ENCODE results near the gene INSM2.

- TF ChIP-seq CTCF (IDR thresholded peaks at IDR 0.05) (no peak), POLR2A (IDR thresholded peaks at IDR 0.05) (no peak)
These were observed 32.0 kb downstream of the INSM2 start for GRCh38 chr14:35565871-35566464.

Measured in tibial nerve (tissue), 3 donors.